GM18505 (cell line): ENCODE results near the gene CTDP1.

ENCODE experiments used
- ATAC-seq: cut with Tn5 transposase; IDR thresholded peaks from one replicate; pipeline ENCODE4 v1.9.1; 2021; ENCODE audit not compliant: unreplicated experiment
- POLR2A ChIP-seq: IDR thresholded peaks from 4 replicates; pipeline ENCODE4 v1.6.1; 2011; ENCODE audit warnings: borderline replicate concordance; ENCODE audit not compliant: insufficient read depth, insufficient read length; ENCODE audit errors: extremely low read depth

The CTDP1 gene

DNA sequence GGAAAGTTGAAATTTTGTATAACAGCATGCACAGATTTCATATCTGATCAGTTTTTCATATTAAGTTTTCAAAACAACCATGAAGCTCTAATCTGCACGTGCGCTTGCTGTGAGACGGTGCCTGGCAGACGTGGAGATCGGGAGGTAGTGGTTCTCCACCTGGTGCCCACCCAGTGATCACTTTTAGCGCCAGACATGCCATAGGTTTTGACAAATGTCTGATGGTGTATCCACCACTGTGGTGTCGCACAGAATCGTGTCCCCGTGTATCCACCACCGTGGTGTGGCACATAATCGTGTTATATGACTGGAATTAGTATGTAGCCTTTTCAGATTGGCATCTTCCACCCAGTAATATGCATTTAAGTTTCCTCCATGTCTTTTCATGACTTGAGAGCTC is 77.2 kb downstream of the CTDP1 start:
- no peak for TF ChIP-seq POLR2A
- no peak for ATAC-seq

DNA sequence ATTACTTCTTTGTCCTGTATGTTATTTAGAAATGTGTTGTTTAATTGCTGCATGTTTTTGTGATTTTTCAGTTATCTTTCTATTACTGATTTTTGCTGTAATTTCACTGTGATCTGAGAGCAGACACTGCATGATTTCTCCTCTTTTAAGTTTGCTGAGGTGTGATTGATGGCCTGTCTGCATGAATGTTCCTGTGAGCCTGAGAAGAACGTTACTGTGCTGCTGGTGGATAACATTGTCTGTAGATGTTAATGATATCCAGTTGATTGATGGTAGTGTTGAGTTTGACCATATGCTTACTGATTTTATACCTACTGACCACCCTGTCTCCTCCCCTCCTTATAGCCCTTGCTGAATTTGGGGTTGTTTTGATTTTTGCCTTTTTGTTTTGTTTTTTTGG is 80.7 kb downstream of the CTDP1 start:
- ATAC-seq, result no peak
- no peak for TF ChIP-seq POLR2A

DNA sequence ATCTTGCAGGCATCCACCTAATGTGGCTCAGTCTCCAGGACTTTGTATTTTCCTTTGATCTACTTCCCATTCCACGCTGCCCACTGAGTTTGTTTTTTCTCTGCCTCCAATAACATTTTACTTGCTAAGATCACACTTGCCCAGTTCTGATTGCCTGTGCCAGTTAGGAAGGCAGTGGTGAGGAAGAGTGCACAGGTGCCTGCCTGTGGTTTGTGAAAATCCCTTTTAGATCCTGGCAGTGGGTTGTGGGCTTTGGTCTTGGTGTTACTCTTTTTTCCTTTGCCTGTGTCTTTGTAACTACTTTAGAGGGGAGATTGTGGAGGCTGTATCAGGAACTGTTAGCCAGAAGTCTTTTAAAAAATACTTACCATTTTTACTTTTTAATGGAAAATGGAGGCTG is 81.3 kb downstream of the CTDP1 start:
- ATAC-seq, result no peak
- no peak for TF ChIP-seq POLR2A

DNA sequence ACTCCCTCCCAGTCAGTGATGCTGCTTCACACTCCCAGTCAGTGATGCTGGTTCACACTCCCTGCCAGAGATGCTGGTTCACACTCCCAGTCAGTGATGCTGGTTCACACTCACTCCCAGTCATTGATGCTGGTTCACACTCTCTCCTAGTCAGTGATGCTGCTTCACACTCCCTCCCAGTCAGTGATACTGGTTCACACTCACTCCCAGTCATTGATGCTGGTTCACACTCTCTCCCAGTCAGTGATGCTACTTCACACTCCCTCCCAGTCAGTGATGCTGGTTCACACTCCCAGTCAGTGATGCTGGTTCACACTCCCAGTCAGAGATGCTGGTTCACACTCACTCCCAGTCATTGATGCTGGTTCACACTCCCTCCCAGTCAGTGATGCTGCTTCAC is 83.8 kb downstream of the CTDP1 start:
- ATAC-seq, result no peak
- TF ChIP-seq POLR2A, result no peak

DNA sequence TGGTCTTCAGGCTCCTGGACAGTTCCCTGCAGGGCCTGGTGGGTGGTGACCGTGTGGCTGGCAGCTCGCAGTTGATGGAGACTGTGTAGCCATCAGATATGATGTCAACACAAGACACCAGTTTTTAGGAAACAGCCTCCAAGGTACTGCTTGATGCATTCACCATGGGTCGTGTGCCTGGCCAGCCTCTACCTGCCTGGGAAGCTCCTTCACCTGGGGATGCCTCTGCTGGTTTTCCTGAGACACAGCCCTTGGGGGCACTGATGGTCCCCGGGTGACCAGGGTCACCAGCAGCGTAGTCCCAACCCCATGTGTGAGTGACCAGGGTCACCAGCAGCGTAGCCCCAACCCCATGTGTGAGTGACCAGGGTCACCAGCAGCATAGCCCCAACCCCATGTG is 84.5 kb downstream of the CTDP1 start:
- no peak for ATAC-seq
- TF ChIP-seq POLR2A, result no peak

DNA sequence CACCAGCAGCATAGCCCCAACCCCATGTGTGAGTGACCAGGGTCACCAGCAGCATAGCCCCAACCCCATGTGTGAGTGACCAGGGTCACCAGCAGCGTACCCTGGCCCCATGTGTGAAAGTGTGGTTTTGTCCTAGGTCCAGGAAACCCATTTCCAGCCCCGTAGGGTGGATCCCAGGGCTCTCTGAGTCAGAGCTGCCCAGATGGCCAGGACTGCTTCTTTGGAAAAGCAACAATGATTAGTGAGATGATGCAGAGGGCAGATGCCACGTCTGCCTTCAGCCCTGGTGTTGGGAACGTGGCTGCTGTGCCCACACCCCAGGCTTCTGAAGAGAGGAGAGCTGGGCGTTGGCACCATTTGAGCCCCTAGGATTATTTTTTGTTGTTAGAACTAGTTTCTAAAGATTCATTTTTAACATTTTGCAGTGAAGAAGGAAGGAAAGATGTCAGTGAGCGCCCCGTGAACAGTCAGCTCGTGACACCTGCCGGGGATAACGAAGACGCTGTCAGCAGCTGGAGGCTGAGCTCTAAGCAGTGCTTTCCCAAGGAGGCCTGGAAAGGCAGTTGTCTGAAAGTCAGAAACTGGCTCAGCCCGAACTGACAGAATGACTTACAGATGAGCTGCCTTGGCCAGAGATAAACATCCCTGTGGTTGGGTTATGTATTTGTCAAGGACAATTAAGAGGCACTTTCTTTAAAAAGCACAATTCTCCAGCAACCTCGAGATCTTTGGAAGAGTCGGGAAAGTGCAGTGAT is 86.1 kb downstream of the CTDP1 start:
- no peak for TF ChIP-seq POLR2A
- ATAC-seq, result no peak

DNA sequence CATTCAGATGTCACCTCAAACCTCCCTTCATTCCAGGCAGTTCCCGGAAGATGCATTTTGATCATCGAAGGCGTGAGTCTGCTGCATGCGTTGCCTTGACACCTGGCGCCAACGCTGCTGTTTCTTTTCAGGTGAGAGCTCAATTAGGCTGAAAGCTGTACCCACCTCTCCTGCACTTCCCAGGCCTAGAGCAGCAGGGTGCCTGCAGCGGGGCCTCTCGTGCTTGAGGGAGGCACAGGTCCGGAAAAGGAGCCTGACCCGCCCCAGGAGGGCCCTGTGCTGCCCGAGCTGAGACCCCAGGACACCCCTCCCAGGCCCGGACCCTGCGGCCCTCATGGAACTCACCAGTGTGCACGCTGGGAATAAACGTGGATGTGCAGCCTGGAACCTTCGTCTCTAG is 86.7 kb downstream of the CTDP1 start:
- no peak for ATAC-seq
- TF ChIP-seq POLR2A, result no peak

DNA sequence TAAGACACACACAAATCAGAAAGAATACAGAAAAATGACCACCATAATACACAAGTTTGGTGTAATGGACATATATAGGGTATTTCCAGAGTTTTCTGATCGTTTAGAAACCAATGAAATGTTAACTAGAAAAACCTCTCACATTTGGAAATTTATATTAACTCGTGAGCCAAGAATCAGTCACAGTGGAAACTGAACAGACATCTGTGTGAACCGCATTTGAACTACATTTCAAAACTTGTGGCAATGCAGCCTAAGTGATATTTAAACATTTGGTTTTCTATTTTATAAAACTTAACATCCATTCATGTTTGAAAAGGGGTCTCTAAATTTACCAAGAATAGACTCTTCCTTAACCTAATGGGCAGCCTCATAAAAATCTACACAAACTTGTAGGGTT is 89.1 kb downstream of the CTDP1 start:
- no peak for TF ChIP-seq POLR2A
- no peak for ATAC-seq

DNA sequence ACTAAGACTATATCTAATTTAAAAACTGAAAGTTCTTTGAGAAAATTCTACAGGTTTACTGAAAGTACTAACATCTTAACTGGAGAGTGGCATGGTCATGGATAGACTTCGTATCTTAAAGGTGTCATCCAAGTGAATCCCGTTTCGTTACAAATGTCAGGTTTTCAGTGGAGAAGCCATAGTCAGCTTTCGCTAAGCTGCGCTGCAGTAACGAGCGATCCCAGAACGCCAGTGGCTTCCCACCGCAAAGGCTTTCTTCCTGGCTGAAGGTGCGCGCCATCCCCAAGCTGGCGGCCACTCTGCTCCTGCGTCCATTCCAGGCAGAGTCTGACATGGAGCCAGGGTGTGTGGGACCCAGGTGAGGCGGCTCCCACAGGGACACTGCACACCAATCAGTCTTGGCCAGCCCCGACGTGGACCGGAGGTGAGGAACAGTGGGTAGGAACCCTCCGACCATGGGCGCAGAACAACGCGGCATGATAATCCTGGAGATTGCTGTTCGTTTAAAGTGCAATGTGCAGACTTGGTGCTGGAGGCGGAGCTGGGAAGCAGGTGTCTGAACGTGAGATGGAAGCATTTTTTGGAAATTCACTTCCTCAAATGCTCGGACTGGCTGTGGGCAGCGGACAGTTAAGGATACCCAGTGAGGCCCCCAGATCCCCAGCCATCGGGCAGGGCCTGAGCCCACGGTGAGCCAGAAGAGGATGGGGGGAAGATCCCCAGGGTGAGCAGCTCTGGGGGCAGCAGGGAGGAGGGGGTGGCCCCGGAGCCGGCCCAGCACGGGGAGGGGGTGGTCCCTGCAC is 90.3 kb downstream of the CTDP1 start:
- no peak for TF ChIP-seq POLR2A
- no peak for ATAC-seq

DNA sequence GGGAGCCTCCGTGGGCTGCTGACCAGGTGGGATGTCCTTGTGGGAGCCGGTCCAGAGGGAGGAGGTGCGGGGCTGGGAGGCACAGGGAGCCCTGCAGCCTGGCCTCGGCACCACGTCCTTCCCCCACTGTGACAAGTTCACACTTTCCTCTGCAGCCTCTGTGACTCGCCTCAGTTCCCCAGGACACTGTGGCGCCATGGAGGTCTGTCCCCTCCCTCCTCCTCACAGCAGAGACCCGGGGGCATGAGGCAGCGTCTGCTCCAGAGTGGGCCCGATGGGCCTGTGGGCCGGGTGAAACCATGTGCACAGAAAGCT is 90.9 kb downstream of the CTDP1 start:
- ATAC-seq, result no peak
- no peak for TF ChIP-seq POLR2A

DNA sequence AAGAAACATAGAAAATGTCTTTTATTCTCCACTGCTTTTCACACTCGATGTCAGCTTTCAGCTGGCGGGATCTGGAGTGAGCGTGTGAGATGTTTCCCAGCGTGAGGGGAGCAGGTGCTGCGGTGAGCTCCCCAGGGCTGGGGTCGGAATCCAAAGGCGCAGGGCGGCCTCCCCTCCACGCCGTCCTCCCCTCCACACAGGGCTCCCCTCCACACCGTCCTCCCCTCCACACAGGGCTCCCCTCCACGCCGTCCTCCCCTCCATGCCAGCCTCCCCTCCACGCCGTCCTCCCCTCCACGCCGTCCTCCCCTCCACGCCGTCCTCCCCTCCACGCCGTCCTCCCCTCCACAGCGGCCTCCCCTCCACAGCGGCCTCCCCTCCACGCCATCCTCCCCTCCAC is 91.2 kb downstream of the CTDP1 start:
- no peak for TF ChIP-seq POLR2A
- no peak for ATAC-seq

DNA sequence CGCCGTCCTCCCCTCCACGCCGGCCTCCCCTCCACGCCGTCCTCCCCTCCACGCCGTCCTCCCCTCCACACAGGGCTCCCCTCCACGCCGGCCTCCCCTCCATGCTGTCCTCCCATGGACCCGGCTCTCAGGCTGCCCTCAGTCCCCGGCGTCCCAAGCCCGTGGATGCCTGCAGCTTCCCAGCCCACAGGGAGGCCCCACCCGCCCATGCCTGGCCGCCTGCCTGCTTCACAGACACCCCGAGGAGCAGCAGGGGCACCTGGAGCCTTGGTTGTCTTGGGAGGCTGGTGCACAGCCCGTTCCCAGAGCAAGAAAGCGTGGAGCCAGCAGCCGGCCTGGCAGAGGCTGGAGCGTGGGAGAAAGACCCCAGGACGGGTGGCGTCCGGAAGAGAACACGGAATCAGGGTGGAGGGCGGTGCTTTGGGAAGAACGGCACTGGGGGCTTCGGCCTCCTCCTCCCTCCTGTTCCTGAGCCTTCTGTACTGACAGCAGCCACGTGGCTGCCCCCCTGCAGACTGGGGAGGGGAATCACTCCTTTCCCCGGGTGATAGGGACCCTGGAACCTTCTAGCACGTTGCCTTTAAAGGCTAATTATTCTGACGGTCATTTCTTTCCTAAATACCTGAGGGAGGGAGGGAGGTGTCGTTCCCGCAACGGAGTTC is 92.0 kb downstream of the CTDP1 start:
- no peak for TF ChIP-seq POLR2A
- no peak for ATAC-seq

DNA sequence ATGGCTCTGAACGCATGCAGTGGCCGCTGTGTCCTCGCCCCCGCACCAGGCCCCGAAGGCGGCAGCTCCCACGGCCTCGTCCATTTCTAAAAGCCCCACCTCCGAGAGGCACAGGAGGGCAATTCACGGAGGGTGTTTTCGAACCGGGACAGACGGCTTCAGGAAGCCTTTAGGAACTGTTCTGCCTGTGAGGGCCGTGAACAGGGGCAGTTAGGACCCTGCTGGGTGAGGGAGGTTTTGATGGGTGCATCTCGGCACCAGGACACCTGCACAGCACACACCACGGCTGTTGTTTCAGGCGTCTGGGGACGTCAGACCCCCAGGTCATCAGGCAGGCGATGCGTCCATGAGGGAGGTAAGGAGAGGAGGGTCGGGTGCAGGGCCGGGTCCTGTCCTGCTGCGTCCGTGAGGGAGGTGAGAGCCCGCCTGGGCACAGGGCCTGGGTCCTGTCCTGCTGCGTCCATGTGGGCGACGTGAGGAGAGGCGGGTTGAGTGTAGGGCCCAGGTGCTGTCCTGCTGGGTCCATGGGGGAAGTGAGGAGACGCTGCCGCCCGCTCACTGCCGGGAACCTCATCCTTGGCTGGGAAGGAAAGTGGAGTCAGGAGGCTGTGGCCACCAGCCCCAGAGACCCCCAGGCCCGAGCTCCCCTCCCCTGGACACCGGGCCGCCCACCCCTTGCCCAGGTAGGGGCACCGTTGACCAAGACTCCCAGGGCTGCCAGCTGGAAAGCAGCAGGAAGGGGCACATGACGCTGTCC is 92.7 kb downstream of the CTDP1 start:
- no peak for TF ChIP-seq POLR2A
- ATAC-seq, result no peak
